K562 (cell line): ENCODE results near the gene RIPOR1. TPM values are rescaled to one million over a fixed set of nuclear protein-coding genes. Genes with fewer than 3 reads are reported as not detected.

Experiments
- DIDO1 ChIP-seq: fragments of 450-650 bp; IDR thresholded peaks from 2 replicates; pipeline ENCODE4 v1.6.1; 2016; ENCODE audit warnings: low read depth, missing biosample characterization, missing genetic modification characterization
- GTF2F1 ChIP-seq: IDR thresholded peaks from 2 replicates; pipeline ENCODE4 v1.6.1; 2011; ENCODE audit warnings: low read depth, low read length, improper control_type of control experiment
- HDAC6 ChIP-seq: IDR thresholded peaks from 2 replicates; pipeline ENCODE4 v1.6.1; 2012; ENCODE audit warnings: low read depth, mild to moderate bottlenecking, control low read depth, inconsistent platforms, low read length, moderate library complexity
- HEY1 ChIP-seq: fragments of 250-450 bp; sonication (Bioruptor Pico); IDR thresholded peaks from 2 replicates; pipeline ENCODE4 v1.5.0; 2020; ENCODE audit warnings: mild to moderate bottlenecking, moderate library complexity, borderline replicate concordance
- PATZ1 ChIP-seq: fragments of 250-450 bp; sonication (Bioruptor Pico); IDR thresholded peaks from 2 replicates; pipeline ENCODE4 v1.5.0; 2020; ENCODE audit warnings: mild to moderate bottlenecking, borderline replicate concordance
- PREB ChIP-seq: sonication (generic); formaldehyde crosslinking; IDR thresholded peaks from 2 replicates; pipeline ENCODE4 v1.8.1; 2023; ENCODE audit warnings: mild to moderate bottlenecking, missing genetic modification reagents
- PRPF4 ChIP-seq: fragments of 200-400 bp; formaldehyde crosslinking; IDR thresholded peaks from one replicate; pipeline ENCODE4 v1.6.1; 2017; ENCODE audit warnings: low read length, low read depth, mild to moderate bottlenecking; ENCODE audit not compliant: insufficient read depth, poor library complexity, severe bottlenecking
- RBM34 ChIP-seq: fragments of 200-400 bp; formaldehyde crosslinking; IDR thresholded peaks from 2 replicates; pipeline ENCODE4 v1.6.1; 2018; ENCODE audit warnings: low read length, borderline replicate concordance; ENCODE audit not compliant: insufficient read depth
- TOE1 ChIP-seq, 2 experiments: fragments of 450-650 bp in 1 of 2; sonication (generic) in 1 of 2; formaldehyde crosslinking in 1 of 2; IDR thresholded peaks; 2 replicates each; pipeline versions ENCODE4 v1.7.1 to v1.8.0; 2016 to 2022; ENCODE audit warnings: borderline replicate concordance in 2 of 2, mild to moderate bottlenecking in 2 of 2, antibody characterized with exemption in 1 of 2, inconsistent platforms in 1 of 2, low read depth in 1 of 2, missing genetic modification reagents in 1 of 2, moderate library complexity in 1 of 2
- ZBTB9 ChIP-seq: fragments of 450-650 bp; formaldehyde crosslinking; IDR thresholded peaks from 2 replicates; pipeline ENCODE4 v1.4.0; 2020; ENCODE audit warnings: mild to moderate bottlenecking, moderate library complexity
- ZFP91 ChIP-seq: sonication (generic); formaldehyde crosslinking; IDR thresholded peaks from 2 replicates; pipeline ENCODE4 v1.8.0; 2022; ENCODE audit warnings: mild to moderate bottlenecking, missing genetic modification reagents
- ZNF507 ChIP-seq: conservative IDR thresholded peaks from 2 replicates; pipeline ENCODE4 v1.6.1; 2017; ENCODE audit warnings: missing genetic modification characterization, missing compliant biosample characterization
- ZNF589 ChIP-seq: fragments of 200-800 bp; sonication (Bioruptor generic); IDR thresholded peaks from 2 replicates; pipeline ENCODE4 v1.6.1; 2016; ENCODE audit warnings: low read depth, missing genetic modification characterization, missing compliant biosample characterization
- ZNF592 ChIP-seq: fragments of 450-650 bp; IDR thresholded peaks from 2 replicates; pipeline ENCODE4 v1.6.1; 2017; ENCODE audit warnings: antibody characterized with exemption, mild to moderate bottlenecking
- polyA plus RNA-seq, 8 experiments: library from polyadenylated mRNA; depleted of rRNA in 4 of 8; stranded (reverse) in 5 of 8; unstranded in 3 of 8; fragments of >200 nt; fragmentation: Nextera tagmentation in 2 of 8; fragmentation: Illumina TruSeq in 1 of 8; extraction: Ambion mirVana in 2 of 8; extraction: Trizol in 1 of 8; gene quantifications; 2 replicates each; pipeline versions ENCODE4 v1.2.1 to v1.2.3, GENCODE V29; 2011 to 2014; ENCODE audit warnings: inconsistent platforms in 1 of 8, missing spikeins in 1 of 8
- total RNA-seq, 7 experiments: library from RNA; depleted of rRNA in 6 of 7; stranded (reverse); fragments of >200 nt in 6 of 7; fragmentation: Illumina TruSeq in 2 of 7; extraction: Trizol in 2 of 7; gene quantifications; 2 replicates each; pipeline versions ENCODE4 v1.2.1 to v1.2.3, GENCODE V29; 2011 to 2021; ENCODE audit warnings: low replicate concordance in 1 of 7

Gene RIPOR1
- total and polyA plus RNA-seq, 9 of the 15 experiments (the other 6 are each of a cell fraction or from before 2014, with no cell fraction given): 0.36 to 31.1 (median 3.0) TPM

- TF ChIP-seq TOE1 (IDR thresholded peaks at IDR 0.05; ENCODE audit: borderline replicate concordance) (peak; percentile 66), TOE1 (CRISPR knock-in tag; IDR thresholded peaks at IDR 0.05; ENCODE audit: borderline replicate concordance, low read depth) (0 out of 2 replicates have a peak, but pooled peaks have one; percentile 23), DIDO1 (no peak), ZNF592 (no peak; the same call in 1 of the 2 replicates), GTF2F1 (no peak), PATZ1 (no peak), HEY1 (CRISPR knock-in tag) (peak; percentile 48; the same call in 1 of the 2 replicates), ZNF507 (no peak), ZBTB9 (CRISPR knock-in tag) (no peak), ZNF589 (no peak; the same call in 1 of the 2 replicates), ZFP91 (CRISPR knock-in tag) (no peak), HDAC6 (no peak), RBM34 (no peak), PREB (CRISPR knock-in tag) (peak; percentile 49), PRPF4 (no peak)
Measured at GRCh38 chr16:67521095-67521804, 7.4 kb upstream of the RIPOR1 start (continued).
